ENCODE data around the gene FGD3. TPM values are rescaled to one million over a fixed set of nuclear protein-coding genes. Genes with fewer than 3 reads are reported as not detected.

The FGD3 gene
- total RNA-seq, 4 donors from 2014 or later = 0.92 to 1.3 (median 0.97) TPM

GRCh38 chr9:93001031-93001430, 53.7 kb downstream of the FGD3 start:
- Histone ChIP-seq H3K4me3 (no peak overlapping the region), H3K9me3 (no peaks in the 10 kb centered on the region), H3K36me3 (no peaks in the 10 kb centered on the region), H3K27ac (no peak overlapping the region), H3K4me1 (no peaks in the 10 kb centered on the region), H3K27me3 (no peaks in the 10 kb centered on the region)
- in situ Hi-C loops (cut with MboI; ENCODE audit: low sequenced_read_pairs in 4 of 4) = no loop called here
- ATAC-seq (no peak), DNase-seq (no peak)
- intact Hi-C loops (cut with DNase I; ENCODE audit: low total_unique reads) = no loop called here
- TF ChIP-seq CTCF (IDR thresholded peaks at IDR 0.05 in 4 of 5, conservative IDR thresholded peaks at IDR 0.05 in 1 of 5) (no peak), POLR2A (IDR thresholded peaks at IDR 0.05) (no peak)

GRCh38 chr9:93002700-93003099, 55.4 kb downstream of the FGD3 start:
- H3K27ac ChIP-seq = no peak overlapping the region
- TF ChIP-seq CTCF (IDR thresholded peaks at IDR 0.05 in 4 of 5, conservative IDR thresholded peaks at IDR 0.05 in 1 of 5) (no peak), POLR2A (IDR thresholded peaks at IDR 0.05) (no peak)

GRCh38 chr9:93003552-93004407, 56.5 kb downstream of the FGD3 start:
- Histone ChIP-seq H3K27ac (no peak overlapping the region), H3K4me1 (no peaks in the 10 kb centered on the region), H3K9me3 (no peaks in the 10 kb centered on the region), H3K4me3 (peak overlapping the region in 1 of 4 donors; percentile 9), H3K27me3 (no peaks in the 10 kb centered on the region), H3K36me3 (no peaks in the 10 kb centered on the region)
- intact Hi-C loops (cut with DNase I; ENCODE audit: low total_unique reads) (no loop called here), in situ Hi-C loops (cut with MboI; ENCODE audit: low sequenced_read_pairs in 4 of 4) (no loop called here)
- TF ChIP-seq POLR2A (IDR thresholded peaks at IDR 0.05) (no peak), CTCF (IDR thresholded peaks at IDR 0.05 in 4 of 5, conservative IDR thresholded peaks at IDR 0.05 in 1 of 5) (peak; percentile 20 to 65 (median 56))
- ATAC-seq = peak in 1 of 2 donors; percentile 36
- peak in 1 of 2 donors; percentile 32 for DNase-seq

More at GRCh38 chr9:93002700-93003099, 55.4 kb downstream of the FGD3 start:
- intact Hi-C loops (cut with DNase I; ENCODE audit: low total_unique reads) (no loop called here), in situ Hi-C loops (cut with MboI; ENCODE audit: low sequenced_read_pairs in 4 of 4) (no loop called here)
- H3K27me3 ChIP-seq = no peaks in the 10 kb centered on the region
- H3K4me3 ChIP-seq = no peak overlapping the region
- no peaks in the 10 kb centered on the region for H3K9me3 ChIP-seq
- H3K4me1 ChIP-seq = no peaks in the 10 kb centered on the region
- ATAC-seq = no peak
- DNase-seq = no peak
- no peaks in the 10 kb centered on the region for H3K36me3 ChIP-seq

- ATAC-seq (no peak), DNase-seq (no peak)
- in situ Hi-C loops (cut with MboI; ENCODE audit: low sequenced_read_pairs in 4 of 4) (no loop called here), intact Hi-C loops (cut with DNase I; ENCODE audit: low total_unique reads) (no loop called here)
- Histone ChIP-seq H3K36me3 (no peaks in the 10 kb centered on the region), H3K27ac (no peak overlapping the region), H3K27me3 (no peaks in the 10 kb centered on the region), H3K9me3 (no peaks in the 10 kb centered on the region), H3K4me1 (no peaks in the 10 kb centered on the region), H3K4me3 (no peak overlapping the region)
- TF ChIP-seq POLR2A (IDR thresholded peaks at IDR 0.05) (no peak), CTCF (IDR thresholded peaks at IDR 0.05 in 4 of 5, conservative IDR thresholded peaks at IDR 0.05 in 1 of 5) (no peak)
These were observed 57.2 kb downstream of the FGD3 start for GRCh38 chr9:93004561-93004960.
